SK-N-SH (cell line): ENCODE measurements around the gene MACROD2. TPM values are rescaled to one million over a fixed set of nuclear protein-coding genes. Genes with fewer than 3 reads are reported as not detected.

Source experiments
- CTCF ChIA-PET: fragments of 300-600, 350-600 bp; formaldehyde crosslinking; extraction: SDS; loops from one replicate; lab custom pipeline; 2021; lab: Yijun Ruan, JAX
- POLR2A ChIA-PET: fragments of 350-600 bp; sonication (Branson Sonifier 250); formaldehyde crosslinking; extraction: SDS; loops from one replicate; lab custom pipeline; 2020; ENCODE audit warnings: antibody characterized with exemption, inconsistent platforms; lab: Yijun Ruan, JAX
- DNase-seq: peaks from one replicate; pipeline ENCODE4 v3.0.0; 2012
- H2AFZ ChIP-seq: fragments of 200-600 bp; sonication (generic); 2 replicates; pipeline ENCODE4 v1.8.1; 2016; ENCODE audit warnings: antibody characterized with exemption, mild to moderate bottlenecking, low read depth
- H3F3A ChIP-seq: fragments of 200-600 bp; sonication (generic); replicated peaks from 2 replicates; pipeline ENCODE3; 2016; ENCODE audit warnings: antibody characterized with exemption, mild to moderate bottlenecking; ENCODE audit not compliant: insufficient read depth
- H3K27ac ChIP-seq, 2 experiments: fragments of 200-500 bp in 1 of 2; fragments of 200-600 bp in 1 of 2; sonication (Bioruptor generic) in 1 of 2; sonication (generic), shearing (Covaris generic) in 1 of 2; 2 replicates each; pipeline versions ENCODE4 v1.5.1 to v1.6.1; 2014 to 2016; ENCODE audit warnings: low read depth in 2 of 2, inconsistent platforms in 1 of 2, low read length in 1 of 2, mild to moderate bottlenecking in 1 of 2, mixed read lengths in 1 of 2
- H3K27me3 ChIP-seq: fragments of 200-600 bp; sonication (generic), shearing (Covaris generic); 2 replicates; pipeline ENCODE4 v1.6.1; 2016; ENCODE audit warnings: mixed run types; ENCODE audit not compliant: insufficient read depth
- H3K36me3 ChIP-seq, 2 experiments: fragments of 200-500 bp in 1 of 2; fragments of 200-600 bp in 1 of 2; sonication (Bioruptor generic) in 1 of 2; sonication (generic) in 1 of 2; replicated peaks in 1 of 2; 2 replicates each; pipeline versions ENCODE3 to v1.5.1; 2014 to 2016; ENCODE audit warnings: low read length in 1 of 2, mild to moderate bottlenecking in 1 of 2; ENCODE audit not compliant: insufficient read depth in 2 of 2, control insufficient read depth in 1 of 2
- H3K4me1 ChIP-seq, 2 experiments: fragments of 200-500 bp in 1 of 2; fragments of 200-600 bp in 1 of 2; sonication (Bioruptor generic) in 1 of 2; sonication (generic), shearing (Covaris generic) in 1 of 2; 2 replicates each; pipeline versions ENCODE4 v1.5.1 to v1.6.1; 2014 to 2016; ENCODE audit warnings: low read depth in 1 of 2, low read length in 1 of 2, mixed run types in 1 of 2; ENCODE audit not compliant: insufficient read depth in 2 of 2, control insufficient read depth in 1 of 2
- H3K4me2 ChIP-seq: fragments of 200-600 bp; sonication (generic), shearing (Covaris generic); 2 replicates; pipeline ENCODE4 v1.6.1; 2017; ENCODE audit warnings: mixed run types
- H3K4me3 ChIP-seq, 2 experiments: fragments of 200-500 bp in 1 of 2; fragments of 200-600 bp in 1 of 2; sonication (Bioruptor generic) in 1 of 2; sonication (generic), shearing (Covaris generic) in 1 of 2; 2 replicates each; pipeline versions ENCODE4 v1.5.1 to v1.8.1; 2014 to 2016; ENCODE audit warnings: low read depth in 2 of 2, inconsistent platforms in 1 of 2, low read length in 1 of 2, mild to moderate bottlenecking in 1 of 2, mixed read lengths in 1 of 2, moderate library complexity in 1 of 2
- H3K79me2 ChIP-seq: fragments of 200-600 bp; sonication (generic); 2 replicates; pipeline ENCODE4 v1.8.1; 2017; ENCODE audit warnings: mild to moderate bottlenecking; ENCODE audit not compliant: insufficient read depth
- H3K9ac ChIP-seq: fragments of 200-600 bp; sonication (generic); 2 replicates; pipeline ENCODE4 v1.6.1; 2017; ENCODE audit warnings: mixed run types
- H3K9me2 ChIP-seq: fragments of 200-600 bp; sonication (generic); 2 replicates; pipeline ENCODE4 v1.6.1; 2017; ENCODE audit warnings: mixed run types
- H3K9me3 ChIP-seq: fragments of 200-600 bp; sonication (generic); 2 replicates; pipeline ENCODE4 v1.6.1; 2017; ENCODE audit warnings: mixed run types, mild to moderate bottlenecking, moderate library complexity
- H4K20me1 ChIP-seq: fragments of 200-600 bp; sonication (generic); 2 replicates; pipeline ENCODE4 v1.6.1; 2017; ENCODE audit warnings: mild to moderate bottlenecking, mixed run types; ENCODE audit not compliant: insufficient read depth
- CHD2 ChIP-seq: fragments of 150-350 bp; IDR thresholded peaks from 2 replicates; pipeline ENCODE4 v1.6.1; 2018; ENCODE audit warnings: low read length; ENCODE audit not compliant: partially characterized antibody
- EZH2phosphoT487 ChIP-seq: fragments of 200-600 bp; sonication (generic); IDR thresholded peaks from 2 replicates; pipeline ENCODE4 v1.6.1; 2017; ENCODE audit warnings: low read depth, mixed run types, mild to moderate bottlenecking, antibody characterized with exemption, moderate library complexity, borderline replicate concordance
- FOSL2 ChIP-seq: IDR thresholded peaks from 2 replicates; pipeline ENCODE4 v1.4.0; 2012; ENCODE audit warnings: low read depth, mild to moderate bottlenecking, moderate library complexity, borderline replicate concordance
- FOXJ3 ChIP-seq: sonication (generic); formaldehyde crosslinking; IDR thresholded peaks from 2 replicates; pipeline ENCODE4 v1.5.1; 2020; ENCODE audit warnings: mild to moderate bottlenecking, missing genetic modification reagents
- GATA2 ChIP-seq: sonication (generic); formaldehyde crosslinking; IDR thresholded peaks from 2 replicates; pipeline ENCODE4 v1.5.0; 2020; ENCODE audit warnings: mild to moderate bottlenecking, missing genetic modification reagents
- MAX ChIP-seq: IDR thresholded peaks from 2 replicates; pipeline ENCODE4 v1.4.0; 2012; ENCODE audit warnings: low read depth
- MXI1 ChIP-seq: IDR thresholded peaks from 2 replicates; pipeline ENCODE4 v1.6.1; 2012; ENCODE audit warnings: mild to moderate bottlenecking, low read depth, low read length, improper control_type of control experiment
- NFIC ChIP-seq: IDR thresholded peaks from 2 replicates; pipeline ENCODE4 v1.4.0; 2012; ENCODE audit warnings: borderline replicate concordance
- NRF1 ChIP-seq: IDR thresholded peaks from 2 replicates; pipeline ENCODE4 v1.6.1; 2012; ENCODE audit warnings: low read depth, mild to moderate bottlenecking, low read length
- POLR2AphosphoS5 ChIP-seq: IDR thresholded peaks from 2 replicates; pipeline ENCODE4 v1.6.1; 2012; ENCODE audit warnings: low read depth, low read length
- REST ChIP-seq: IDR thresholded peaks from 2 replicates; pipeline ENCODE4 v1.6.1; 2012; ENCODE audit warnings: mild to moderate bottlenecking, low read depth, low read length, moderate library complexity
- SMC3 ChIP-seq: IDR thresholded peaks from 2 replicates; pipeline ENCODE4 v1.6.1; 2012; ENCODE audit warnings: low read depth, low read length, improper control_type of control experiment
- TCF12 ChIP-seq: IDR thresholded peaks from 2 replicates; pipeline ENCODE4 v1.4.0; 2012
- WGBS: methylation state at CpG from one replicate; pipeline ENCODE4 v1.1.6; 2017; ENCODE audit warnings: low lambda C conversion rate; 5-methylcytosine and 5-hydroxymethylcytosine counted together
- polyA plus RNA-seq, 3 experiments: library from polyadenylated mRNA; depleted of rRNA; stranded (reverse); fragments of >200 nt; gene quantifications; 2 replicates each; pipeline ENCODE4 v1.2.3, GENCODE V29; 2012
- TF ChIP-seq, protein P1 (sequence below): IDR thresholded peaks from 2 replicates; pipeline ENCODE4; 2012
- TF ChIP-seq, protein P2 (sequence below): fragments of 200-600 bp; sonication (generic); IDR thresholded peaks from 2 replicates; pipeline ENCODE4 v1.6.1; 2017; ENCODE audit warnings: antibody characterized with exemption, mild to moderate bottlenecking, moderate library complexity

MACROD2 gene
- polyA plus RNA-seq, 1 of the 3 experiments (the other 2 are of a cell fraction) = 0.33 TPM

- Histone ChIP-seq H3K27me3 (no peaks in the 10 kb centered on the region), H3K4me1 (no peaks in the 10 kb centered on the region), H2AFZ (no peak overlapping the region), H3K36me3 (no peaks in the 10 kb centered on the region), H3K4me2 (no peak overlapping the region), H3K4me3 (no peak overlapping the region), H3K79me2 (no peaks in the 10 kb centered on the region), H3F3A (no peaks in the 10 kb centered on the region), H3K27ac (no peak overlapping the region), H3K9ac (no peak overlapping the region), H4K20me1 (no peaks in the 10 kb centered on the region)
- ChIA-PET POLR2A (no interaction called here), CTCF (no interaction called here)
- DNase-seq = no peak
- TF ChIP-seq TCF12 (no peak), FOSL2 (no peak), REST (no peak), SMC3 (no peak), MXI1 (no peak), MAX (no peak), NFIC (no peak), GATA2 (CRISPR knock-in tag) (no peak), POLR2AphosphoS5 (no peak), CHD2 (no peak), NRF1 (no peak), FOXJ3 (no peak), EZH2phosphoT487 (no peak)
- TF ChIP-seq, protein P1, sequence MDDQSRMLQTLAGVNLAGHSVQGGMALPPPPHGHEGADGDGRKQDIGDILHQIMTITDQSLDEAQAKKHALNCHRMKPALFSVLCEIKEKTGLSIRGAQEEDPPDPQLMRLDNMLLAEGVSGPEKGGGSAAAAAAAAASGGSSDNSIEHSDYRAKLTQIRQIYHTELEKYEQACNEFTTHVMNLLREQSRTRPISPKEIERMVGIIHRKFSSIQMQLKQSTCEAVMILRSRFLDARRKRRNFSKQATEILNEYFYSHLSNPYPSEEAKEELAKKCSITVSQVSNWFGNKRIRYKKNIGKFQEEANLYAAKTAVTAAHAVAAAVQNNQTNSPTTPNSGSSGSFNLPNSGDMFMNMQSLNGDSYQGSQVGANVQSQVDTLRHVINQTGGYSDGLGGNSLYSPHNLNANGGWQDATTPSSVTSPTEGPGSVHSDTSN = no peak
- TF ChIP-seq, protein P2, sequence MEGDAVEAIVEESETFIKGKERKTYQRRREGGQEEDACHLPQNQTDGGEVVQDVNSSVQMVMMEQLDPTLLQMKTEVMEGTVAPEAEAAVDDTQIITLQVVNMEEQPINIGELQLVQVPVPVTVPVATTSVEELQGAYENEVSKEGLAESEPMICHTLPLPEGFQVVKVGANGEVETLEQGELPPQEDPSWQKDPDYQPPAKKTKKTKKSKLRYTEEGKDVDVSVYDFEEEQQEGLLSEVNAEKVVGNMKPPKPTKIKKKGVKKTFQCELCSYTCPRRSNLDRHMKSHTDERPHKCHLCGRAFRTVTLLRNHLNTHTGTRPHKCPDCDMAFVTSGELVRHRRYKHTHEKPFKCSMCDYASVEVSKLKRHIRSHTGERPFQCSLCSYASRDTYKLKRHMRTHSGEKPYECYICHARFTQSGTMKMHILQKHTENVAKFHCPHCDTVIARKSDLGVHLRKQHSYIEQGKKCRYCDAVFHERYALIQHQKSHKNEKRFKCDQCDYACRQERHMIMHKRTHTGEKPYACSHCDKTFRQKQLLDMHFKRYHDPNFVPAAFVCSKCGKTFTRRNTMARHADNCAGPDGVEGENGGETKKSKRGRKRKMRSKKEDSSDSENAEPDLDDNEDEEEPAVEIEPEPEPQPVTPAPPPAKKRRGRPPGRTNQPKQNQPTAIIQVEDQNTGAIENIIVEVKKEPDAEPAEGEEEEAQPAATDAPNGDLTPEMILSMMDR = no peak
- TF ChIP-seq, all 33 proteins: peak for 0
- Histone ChIP-seq H3K9me3 (no peaks in the 10 kb centered on the region), H3K9me2 (no peaks in the 10 kb centered on the region)
- WGBS = 64% methylated on average over 3 of the region's 3 CpGs
Measured at GRCh38 chr20:15339264-15339663, 1343.9 kb downstream of the MACROD2 start.
